Liver (tissue), 3 donors: ENCODE measurements around the gene FLT3LG.

Experiments used
- CTCF ChIP-seq: fragments of 150-350 bp; IDR thresholded peaks from 2 replicates; pipeline ENCODE4 v1.5.1; 2017; ENCODE audit warnings: improper control_type of control experiment, low read depth, low read length; ENCODE audit not compliant: missing input control
- FOXA1 ChIP-seq: IDR thresholded peaks from 2 replicates; pipeline ENCODE4 v1.6.1; 2016; ENCODE audit warnings: antibody characterized with exemption
- GABPA ChIP-seq, 2 donors: IDR thresholded peaks in 1 of 2; conservative IDR thresholded peaks in 1 of 2; 2 replicates each; pipeline ENCODE4 v1.6.1; 2016; ENCODE audit warnings: antibody characterized with exemption in 2 of 2, mild to moderate bottlenecking in 1 of 2, moderate library complexity in 1 of 2
- HNF4G ChIP-seq: IDR thresholded peaks from 2 replicates; pipeline ENCODE4 v1.6.1; 2016; ENCODE audit warnings: antibody characterized with exemption
- JUND ChIP-seq, 2 donors: IDR thresholded peaks; 2 replicates each; pipeline ENCODE4 v1.6.1; 2016; ENCODE audit warnings: antibody characterized with exemption in 2 of 2
- MAX ChIP-seq: IDR thresholded peaks from 2 replicates; pipeline ENCODE4 v1.6.1; 2016; ENCODE audit warnings: antibody characterized with exemption
- RAD21 ChIP-seq, 2 donors: IDR thresholded peaks; 2 replicates each; pipeline ENCODE4 v1.6.1; 2016; ENCODE audit warnings: antibody characterized with exemption in 2 of 2, mild to moderate bottlenecking in 2 of 2
- REST ChIP-seq: IDR thresholded peaks from 2 replicates; pipeline ENCODE4 v1.6.1; 2016; ENCODE audit warnings: antibody characterized with exemption, mild to moderate bottlenecking
- SP1 ChIP-seq: IDR thresholded peaks from 2 replicates; pipeline ENCODE4 v1.6.1; 2018; ENCODE audit warnings: antibody characterized with exemption, mild to moderate bottlenecking
- TAF1 ChIP-seq: conservative IDR thresholded peaks from 2 replicates; pipeline ENCODE4 v1.6.1; 2016; ENCODE audit warnings: antibody characterized with exemption, mild to moderate bottlenecking
- donor health status: healthy.
- donor health status: healthy.

DNA sequence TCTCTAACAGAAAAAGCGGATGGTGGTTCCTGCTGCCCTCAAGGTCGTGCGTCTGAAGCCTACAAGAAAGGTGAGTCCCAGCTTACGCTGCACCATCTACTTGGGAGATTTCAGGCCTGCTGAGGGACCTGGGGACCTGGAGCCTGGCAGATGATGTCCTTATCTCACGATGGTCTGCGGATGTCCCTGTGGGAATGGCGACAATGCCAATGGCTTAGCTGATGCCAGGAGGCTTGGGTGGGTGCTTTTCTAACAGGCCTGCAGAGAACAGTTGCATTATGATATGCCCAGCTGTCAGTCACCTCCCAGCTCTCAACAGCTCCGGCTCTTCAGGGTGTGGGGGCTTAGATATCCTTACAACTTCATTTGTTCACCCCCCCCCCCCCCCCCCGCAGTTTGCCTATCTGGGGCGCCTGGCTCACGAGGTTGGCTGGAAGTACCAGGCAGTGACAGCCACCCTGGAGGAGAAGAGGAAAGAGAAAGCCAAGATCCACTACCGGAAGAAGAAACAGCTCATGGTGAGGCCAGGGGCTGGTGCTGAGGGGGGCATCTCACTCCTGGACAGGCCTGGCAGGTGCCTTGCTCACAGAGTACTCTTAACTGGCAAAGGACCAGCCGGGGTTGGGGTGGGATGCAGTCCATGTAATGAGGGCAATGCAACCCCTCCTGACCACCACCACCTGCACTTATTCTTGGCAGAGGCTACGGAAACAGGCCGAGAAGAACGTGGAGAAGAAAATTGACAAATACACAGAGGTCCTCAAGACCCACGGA, 17.2 kb downstream of the FLT3LG start:
- no peak for TF ChIP-seq MAX
- no peak for TF ChIP-seq CTCF
- no peak for TF ChIP-seq RAD21 (IDR thresholded peaks at IDR 0.05)
- no peak for TF ChIP-seq HNF4G
- TF ChIP-seq REST: no peak
- TF ChIP-seq GABPA (IDR thresholded peaks at IDR 0.05 in 1 of 2, conservative IDR thresholded peaks at IDR 0.05 in 1 of 2): no peak
- TF ChIP-seq JUND (IDR thresholded peaks at IDR 0.05): no peak
- no peak for TF ChIP-seq FOXA1
- TF ChIP-seq SP1: no peak
- no peak for TF ChIP-seq TAF1
